Measurements from ENCODE around the gene ANAPC10.

- no peak for TF ChIP-seq CTCF (IDR thresholded peaks at IDR 0.05)
- no peak for TF ChIP-seq POLR2A (IDR thresholded peaks at IDR 0.05)
These were observed 128.2 kb downstream of the ANAPC10 start for GRCh38 chr4:144969821-144970220.
